HG03039 (cell line): ENCODE measurements around the gene HOXA10.

ENCODE experiments used
- ATAC-seq: cut with Tn5 transposase; IDR thresholded peaks from one replicate; pipeline ENCODE4 v1.9.1; 2021; ENCODE audit warnings: mild to moderate bottlenecking, moderate library complexity; ENCODE audit not compliant: unreplicated experiment

Gene HOXA10

DNA sequence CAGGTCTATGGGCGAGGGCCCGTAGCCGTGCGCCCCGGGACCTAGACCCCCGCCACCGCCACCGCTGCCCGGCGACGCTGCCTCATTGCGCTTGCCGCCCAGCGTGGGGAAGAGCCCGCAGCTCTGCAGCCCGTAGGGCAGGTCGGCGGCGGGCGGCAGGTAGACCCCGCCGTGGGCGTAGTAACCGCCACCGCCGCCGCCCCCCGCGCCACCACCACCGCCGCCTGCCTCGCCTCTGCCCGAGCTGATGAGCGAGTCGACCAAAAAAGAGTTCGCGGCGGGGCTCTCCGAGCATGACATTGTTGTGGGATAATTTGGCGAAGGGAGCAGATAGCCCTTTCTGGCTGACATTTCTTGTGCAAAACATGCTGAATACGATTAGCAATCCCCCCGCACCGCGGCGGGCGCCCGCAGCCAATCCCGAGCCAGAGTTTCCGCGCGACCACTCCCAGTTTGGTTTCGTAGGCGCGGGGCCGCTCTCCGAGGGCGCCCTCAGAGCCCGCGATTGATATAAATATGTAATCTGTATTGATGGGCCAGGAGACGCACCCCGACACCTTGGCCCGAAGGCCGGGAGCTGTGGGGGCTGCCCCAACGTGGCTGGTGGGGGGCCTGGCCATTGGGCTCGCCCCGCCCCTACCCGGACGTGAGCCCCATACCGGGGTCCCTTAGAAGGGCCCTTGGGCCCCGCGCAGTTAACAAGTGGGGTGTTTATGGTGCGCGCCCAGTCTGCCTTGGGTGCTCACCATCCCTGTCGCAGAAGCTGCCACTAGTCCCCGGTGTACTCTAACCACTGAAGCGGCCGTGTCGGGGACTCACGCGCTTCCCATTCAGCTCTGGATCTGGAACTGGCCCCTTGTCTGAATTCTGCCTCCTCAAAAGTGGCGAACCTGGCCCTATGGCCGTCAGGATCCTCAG is at the start of gene HOXA10:
TSS of gene HOXA10 (minus strand) at position 365 of the 918 bp plus-strand sequence. CDS start at position 351, 14 bp downstream.
- ATAC-seq: no peak

DNA sequence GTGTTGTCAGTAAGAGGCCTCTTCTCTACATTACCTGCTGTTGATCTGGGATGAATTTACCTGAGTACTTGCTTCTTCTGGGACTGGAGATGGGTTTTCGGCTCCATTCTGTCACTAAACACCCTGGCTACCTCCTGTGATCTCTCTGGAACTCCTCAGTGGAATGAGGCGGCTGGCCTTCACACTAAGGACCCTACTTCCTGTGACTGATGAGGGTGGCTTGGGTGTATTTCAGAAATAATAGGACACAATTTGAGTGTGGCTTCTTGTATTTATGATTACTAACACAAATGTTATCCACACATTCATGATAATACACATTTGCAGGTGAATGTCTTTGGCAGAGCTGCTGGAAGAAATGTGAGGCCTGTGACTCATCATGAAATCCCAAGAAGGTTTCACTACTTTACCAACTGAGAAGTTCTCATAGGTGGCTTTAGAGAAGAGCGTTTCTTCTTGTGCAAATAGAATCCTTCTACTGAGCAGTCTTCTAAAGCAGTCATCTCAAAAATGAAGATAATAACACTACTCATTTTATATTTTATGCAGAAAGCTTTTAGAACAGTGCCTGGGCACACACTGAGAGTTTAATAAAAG is 47.2 kb upstream of the HOXA10 start:
- ATAC-seq: no peak

DNA sequence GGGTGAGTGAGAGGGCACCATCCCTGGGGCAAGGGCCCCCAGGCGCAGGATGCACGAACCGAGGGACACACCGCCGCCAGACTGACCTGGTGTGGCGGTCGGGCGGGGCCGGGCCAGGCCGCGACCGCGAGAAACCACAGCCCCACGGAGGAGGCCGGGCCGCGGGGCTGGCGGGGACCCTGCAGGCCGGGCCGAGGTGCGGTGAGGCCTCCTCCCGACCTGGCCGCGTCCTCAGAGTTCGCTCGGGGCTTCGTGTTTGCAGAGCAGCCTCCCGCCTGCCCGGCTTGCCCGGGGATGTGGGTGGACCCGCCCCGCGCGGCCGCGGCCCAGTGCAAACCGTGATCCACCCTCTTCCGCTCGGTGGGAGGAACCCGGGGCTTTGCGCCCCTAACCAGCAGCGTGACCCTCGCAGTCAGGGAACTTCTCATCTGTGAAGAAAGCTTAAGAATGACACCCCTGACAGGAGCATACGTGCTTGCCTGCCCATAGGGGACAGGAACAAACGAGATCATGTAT is 46.4 kb upstream of the HOXA10 start:
- ATAC-seq: no peak

DNA sequence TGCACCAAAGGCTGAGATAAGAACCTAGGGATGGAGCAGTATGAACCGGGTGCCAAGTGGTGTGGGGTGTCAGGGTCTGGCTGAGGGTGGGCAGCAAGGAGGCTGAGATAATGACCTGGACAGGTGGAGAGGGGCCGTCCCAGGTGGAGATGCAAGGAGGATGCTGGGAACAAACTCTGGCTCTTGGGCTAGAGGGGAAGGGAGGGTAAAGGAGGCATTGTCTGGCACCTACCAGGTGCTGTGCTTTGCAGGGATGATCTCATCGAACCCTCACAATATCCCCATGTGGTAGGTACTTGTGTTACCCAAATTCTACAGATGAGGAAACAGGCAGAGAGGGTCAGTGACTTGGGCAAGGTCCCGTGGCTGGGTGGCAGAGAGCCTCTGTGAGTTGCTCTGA is 45.7 kb upstream of the HOXA10 start:
- no peak for ATAC-seq

DNA sequence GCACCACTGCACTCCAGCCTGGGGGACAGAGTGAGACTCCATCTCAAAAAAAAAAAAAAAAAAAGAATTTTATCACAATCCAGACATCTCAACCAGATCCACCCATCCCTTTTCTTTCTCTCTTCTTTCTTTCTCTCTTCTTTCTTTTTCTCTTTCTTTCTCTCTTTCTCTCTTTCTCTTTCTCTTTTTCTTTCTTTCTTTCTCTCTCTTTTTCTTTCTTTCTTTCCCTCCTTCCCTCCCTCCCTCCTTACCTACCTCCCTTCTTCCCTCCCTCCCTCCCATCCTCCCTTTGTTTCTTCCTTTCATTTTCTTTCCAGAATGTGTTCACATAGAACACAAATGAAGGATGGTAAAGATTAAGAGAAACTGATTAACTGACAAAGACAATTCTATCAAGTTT is 43.8 kb upstream of the HOXA10 start:
- ATAC-seq: no peak

DNA sequence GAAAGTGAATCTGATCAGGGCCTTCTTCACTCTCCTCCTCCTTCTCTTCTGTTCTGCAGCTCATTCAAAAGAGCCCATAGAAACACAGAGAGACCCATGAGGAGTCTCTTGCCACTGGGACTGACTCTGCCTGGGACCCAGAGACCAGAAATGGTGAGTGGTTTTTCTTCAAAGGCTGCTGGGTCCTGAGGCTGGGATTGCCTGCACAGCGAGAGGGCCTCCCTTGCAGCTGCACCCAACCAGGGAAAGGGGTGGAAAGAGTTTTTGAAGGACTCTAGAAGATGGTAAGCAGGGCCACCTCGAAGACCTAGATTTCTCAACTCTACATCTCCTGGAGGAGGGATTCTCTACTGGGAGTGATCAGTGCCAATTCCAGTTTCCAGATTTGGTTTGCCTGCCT is 41.2 kb upstream of the HOXA10 start:
- ATAC-seq: no peak

DNA sequence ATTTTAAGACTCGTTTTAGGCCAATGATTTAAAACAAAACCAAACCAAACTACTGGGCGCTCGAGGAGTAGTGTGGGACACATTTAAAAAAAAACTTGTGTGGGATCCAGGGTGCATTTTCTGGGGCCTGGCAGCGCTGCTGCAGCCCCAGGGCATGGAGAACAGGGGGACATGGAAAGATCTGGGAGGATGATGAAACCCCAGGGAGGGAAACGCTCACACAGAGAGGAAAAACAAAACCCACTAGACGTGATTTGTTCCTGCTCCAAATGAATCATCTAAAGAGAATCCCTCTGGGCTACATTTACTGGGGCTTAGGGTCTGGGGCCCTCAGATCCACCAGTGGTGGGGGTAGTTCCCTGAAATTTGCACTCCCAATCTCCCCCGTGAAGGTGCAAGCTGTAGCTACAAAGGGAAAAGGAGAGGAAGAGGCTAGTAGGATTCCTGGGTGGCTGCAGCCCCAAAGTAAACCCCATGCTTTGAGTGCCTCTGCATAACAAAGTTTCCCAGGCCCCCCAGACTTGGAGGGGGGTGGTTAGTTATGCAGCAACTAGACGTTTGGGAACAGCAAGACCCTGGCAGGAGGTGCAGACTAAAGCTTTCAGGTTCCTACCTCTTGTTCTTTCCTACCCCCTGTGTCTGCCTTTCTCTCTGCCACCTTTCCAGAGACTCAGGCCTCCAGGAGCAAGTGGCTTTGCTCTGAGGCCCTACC is 40.3 kb upstream of the HOXA10 start:
- no peak for ATAC-seq

DNA sequence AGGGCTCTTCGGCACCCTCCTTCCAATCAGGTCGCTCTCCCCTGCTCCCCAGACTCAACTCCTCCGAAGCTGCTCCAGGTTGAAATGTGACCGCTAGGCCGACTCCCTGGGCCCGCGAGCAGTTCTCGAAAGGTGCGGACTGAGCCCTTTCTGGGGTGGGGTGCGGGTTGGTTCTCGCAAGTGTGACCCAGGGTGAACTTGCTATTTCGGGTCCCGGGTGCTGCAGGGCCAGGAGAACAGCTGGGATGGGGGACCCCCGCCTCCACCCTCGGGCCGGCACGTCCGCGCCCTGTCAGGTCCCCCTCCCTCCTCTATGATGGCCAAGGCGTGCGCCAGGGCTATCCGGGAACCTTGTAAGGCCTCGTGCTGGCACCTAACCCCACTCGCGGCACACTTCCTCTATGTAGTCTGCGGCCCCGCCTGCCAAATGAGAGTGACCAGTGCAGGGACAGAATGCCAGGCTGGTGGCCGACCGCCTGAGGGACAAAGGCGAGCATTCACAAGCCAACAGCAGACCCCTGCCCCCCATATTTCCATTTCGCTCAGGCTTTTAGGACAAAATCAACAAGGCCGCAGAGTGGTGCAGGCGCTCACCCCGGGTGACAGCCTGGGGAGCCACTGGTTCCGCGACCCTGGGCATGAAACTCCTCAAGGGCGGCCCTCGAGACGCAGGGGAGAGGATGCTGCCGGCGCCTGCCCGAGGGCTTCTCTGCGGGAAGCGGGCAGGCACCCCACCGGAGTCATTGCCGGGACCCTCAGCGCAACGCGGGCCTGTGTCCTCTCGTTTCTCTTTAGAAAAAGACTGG is 39.5 kb upstream of the HOXA10 start:
- ATAC-seq: no peak

DNA sequence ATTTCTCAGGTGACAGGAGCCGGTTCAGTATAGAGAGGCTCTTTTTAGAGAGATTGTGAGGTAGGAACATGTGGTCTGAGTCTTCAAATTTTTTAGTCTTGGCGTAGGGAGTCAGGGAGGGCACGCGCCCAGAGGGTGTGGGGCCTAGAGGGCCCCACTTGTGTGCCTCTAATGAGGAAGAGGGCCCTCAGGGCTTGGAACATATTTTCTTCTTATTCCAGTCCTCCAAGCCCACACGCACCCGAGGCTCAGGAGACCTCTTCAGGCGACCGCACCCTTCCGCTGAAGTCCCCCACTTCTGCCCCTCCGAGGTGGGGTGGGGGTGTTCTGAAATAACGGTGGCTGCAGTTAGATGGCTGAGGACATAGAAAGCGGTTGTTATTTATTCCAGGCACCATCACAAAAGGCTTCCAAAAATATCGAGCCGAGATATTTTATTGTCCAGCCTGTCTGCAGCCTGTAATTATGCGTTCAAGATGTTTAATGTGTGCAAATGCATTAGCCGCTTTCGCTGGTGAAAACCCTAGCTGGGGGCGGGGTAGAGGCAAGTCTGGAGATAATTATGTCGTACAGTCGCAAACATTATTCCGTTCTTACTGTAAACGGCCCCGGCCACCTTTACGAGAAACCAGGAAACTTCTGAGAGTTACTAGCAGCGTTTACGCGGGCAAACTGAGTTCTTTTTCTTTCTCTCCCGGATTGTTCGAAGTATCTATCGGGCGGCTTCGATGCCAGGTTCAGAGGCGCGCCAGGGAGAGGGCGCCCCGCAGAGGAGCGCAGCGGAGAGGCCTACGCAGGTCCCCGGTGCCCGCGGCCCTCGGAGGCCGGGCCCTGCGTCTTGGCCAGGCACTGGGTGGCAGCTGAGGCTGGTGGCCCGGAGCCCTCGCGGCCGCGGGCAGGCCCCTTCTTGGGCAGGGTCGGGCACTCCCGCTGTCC is 38.6 kb upstream of the HOXA10 start:
- ATAC-seq: no peak

DNA sequence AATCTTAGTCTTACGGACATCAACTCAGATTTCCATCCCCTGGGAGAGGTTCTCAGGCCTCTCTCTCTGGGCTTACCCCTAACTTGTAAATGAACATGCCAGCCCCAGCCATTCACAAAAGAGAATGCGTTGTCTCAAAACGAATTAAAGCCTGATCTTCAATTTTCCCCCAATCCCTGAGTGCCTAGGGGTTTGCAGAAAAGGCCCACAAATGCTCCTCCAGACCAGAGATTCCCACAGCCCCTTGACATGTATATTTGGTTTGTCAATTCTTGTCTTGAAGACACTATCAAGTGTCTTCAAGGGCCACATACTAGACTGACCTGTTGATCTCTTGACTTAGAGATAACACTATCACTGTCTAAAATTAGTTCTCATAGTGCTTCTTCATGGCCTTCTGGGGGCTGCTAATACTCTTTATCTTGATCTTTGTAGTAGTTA is 37.7 kb upstream of the HOXA10 start:
- ATAC-seq: no peak

DNA sequence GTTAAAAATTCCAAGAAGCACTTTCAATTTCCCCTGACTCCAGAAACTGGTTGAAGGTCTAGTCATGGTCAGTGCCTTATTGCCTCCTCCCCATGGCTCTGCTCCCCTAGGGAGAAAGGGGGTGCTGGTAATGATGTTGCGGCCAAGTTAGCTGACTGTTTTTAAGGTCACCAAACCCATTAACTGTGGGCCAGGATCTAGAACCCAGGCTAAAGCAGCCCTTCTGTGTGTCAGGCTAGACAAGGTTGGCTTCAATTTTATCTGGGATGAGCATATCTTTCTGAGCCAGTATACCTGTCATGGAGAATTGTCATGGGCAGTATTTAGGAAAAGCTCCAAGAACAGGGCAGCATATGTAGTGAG is 36.9 kb upstream of the HOXA10 start:
- no peak for ATAC-seq

DNA sequence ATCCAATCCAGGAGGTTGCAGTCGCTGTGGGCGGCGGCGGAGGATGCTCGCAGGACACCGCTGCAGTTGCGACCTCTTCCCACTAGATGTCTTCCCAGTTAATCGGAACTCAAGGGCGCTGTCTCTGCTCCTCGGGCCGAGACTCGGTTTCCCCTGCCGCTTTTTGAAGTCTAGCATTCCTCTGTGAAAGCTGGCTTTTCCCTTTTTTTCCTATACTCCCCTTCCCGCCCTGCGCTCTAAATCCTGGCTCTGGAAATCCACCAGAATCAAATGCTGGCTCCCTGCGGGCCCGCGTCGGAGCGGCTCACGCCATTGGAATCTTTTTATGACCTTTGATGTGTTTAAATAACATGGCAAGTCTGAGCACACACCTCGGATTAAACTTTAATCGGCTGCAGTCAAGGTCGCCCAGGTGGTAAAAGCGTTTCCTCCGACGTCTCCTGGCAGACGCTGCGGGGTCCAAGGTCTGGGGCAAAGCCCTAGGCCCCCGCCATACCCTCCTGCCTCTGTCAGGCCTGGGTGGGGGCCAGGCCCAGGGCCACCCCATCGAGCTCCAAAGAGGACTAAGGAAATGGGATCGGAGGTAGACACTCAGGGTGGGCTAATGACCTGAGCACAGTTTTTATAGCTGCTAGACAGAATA is 36.4 kb upstream of the HOXA10 start:
- no peak for ATAC-seq

DNA sequence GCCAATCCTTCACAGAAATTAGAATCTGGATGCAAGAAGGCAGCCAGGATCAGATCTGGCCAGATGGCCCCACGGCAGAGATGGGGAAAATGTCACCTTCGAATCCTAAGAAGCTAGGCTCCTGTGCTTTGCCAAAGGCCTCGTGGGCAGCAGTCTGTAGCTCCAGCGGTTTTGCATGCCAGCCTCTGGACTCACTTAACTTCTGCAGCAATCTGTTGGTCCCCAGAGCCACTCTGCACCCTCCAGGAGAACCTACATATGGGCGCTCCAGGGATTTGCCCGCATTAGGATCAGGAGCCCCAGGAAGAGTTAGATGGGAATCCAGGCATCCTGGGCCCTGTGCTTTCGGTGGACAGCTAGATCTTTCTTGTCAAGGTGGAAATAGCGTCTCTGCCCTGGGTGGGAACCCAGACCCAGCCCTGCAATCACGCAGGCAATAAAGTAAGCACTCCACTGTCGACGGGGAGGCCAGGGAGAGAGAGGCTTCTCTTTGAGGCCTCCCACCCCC is 35.9 kb upstream of the HOXA10 start:
- ATAC-seq: no peak

DNA sequence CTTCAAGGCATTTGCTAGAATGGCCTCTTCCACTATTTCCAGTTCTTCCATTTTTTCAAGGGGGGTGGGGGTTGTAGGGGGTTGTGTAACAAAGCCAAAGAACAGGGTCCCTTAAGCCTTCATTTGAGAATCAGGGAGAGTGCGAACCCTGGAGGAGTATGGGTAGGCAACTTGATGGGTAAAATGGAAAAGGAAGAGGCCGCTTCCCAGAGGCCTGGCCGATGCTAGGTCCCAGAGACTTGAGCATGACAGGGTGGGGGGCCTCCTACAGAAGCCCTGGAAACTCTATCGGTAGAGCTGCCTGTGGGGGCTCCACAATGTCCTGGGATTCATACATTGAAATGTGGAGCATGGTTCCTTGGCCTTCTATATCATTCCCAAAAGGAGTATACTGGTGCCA is 34.9 kb upstream of the HOXA10 start:
- no peak for ATAC-seq

DNA sequence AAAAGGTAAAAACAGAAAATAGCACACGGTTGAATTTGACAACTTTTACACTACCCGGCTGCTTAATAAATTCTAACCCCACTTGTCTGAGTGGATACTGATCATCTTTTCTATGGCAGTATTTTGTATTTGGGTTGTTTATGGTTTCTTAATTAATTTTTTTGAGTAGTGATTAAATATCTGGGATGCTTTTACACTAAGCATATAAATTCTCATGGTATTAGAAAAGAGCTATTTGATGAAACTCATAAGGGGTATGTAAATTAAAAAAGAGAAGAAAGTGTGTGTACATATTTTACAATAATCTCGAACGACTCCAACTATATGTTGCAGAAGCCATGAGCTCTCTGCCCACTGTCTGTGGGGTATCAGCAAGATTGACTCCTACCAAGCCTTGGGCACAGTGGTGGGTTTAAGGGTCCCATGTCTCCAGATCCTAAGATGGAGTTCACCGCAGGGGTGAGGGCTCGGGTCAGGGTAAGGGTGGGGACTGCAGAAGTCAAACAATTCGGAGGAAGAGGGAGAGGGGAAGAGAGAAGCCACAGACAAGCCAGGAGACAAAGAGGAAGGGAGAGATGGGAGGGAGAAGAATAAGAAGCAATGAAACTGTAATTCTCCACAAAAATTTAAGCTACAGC is 33.3 kb upstream of the HOXA10 start:
- ATAC-seq: no peak

DNA sequence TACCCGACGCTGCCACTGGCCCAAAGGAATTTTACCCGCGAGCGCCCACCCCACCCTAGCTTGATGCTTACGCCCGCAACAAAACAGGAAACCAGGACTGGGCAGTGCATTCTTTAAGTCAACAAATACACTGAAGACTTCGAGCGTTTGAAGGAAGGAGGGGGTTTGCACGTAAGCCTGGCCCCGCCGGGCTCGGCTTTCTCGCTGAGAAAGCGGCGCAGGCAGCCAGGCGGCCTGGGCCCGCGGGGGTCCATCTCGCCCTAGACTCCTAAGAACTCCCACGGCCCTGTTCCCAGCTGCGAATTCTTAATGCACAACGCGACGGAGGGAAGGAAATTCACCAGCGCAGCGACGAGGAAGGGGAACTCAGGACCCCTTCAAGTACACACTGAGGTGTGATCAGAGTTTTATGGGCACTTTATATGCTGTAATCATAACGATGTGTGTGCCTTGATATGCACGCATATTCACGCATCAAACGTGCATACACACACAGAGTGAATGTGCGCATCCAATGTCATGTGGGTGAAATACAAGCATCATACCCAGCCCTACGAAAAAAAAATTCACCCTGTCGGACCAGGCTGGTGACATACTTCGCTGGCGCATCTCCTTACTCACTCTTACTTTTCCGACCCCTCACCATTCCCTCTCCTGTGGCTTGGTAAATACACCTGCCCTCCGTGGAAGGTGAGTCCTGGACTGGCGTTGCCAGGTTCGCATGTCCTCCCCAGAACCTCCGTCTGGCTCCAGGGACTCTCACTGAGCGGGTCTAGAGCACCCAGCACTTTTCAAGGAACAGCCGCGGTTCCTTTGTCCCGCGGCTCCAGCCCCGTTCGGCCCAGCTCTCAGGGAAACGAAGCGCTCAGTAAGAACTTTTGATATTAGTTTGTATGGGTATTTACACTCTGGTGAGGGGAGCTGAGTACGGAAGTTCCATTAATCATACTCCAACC is 31.5 kb upstream of the HOXA10 start:
- no peak for ATAC-seq

DNA sequence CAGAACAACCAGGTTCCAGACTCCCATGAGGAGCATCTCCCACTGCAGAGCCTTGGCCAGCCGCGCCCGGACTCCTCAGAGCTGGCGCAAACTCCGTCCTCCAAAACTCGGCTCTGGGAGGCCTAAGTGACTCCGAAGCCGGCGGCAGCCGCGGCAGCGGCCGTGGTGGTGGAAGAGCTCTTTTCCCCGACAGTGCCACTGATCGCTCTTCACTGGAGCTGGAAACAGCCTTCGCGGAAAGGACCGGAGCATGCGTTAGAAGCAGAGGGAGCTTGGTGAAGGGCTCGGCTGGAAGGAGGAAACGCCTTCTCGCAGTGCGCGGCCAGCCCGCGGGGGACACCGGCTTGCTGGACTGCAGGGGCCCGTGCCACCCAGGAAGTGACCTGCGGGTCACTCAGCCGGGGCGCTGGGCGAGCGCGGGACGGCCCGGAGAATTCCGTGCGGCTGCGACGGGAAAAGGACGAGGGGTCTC is 30.8 kb upstream of the HOXA10 start:
- ATAC-seq: no peak
